Activated CD4-positive, alpha-beta memory T cell treated with anti-CD3 and anti-CD28 coated beads for 36 hours (primary cell): Measurements from ENCODE around the gene UGGT1. TPM values are rescaled to one million over a fixed set of nuclear protein-coding genes. Genes with fewer than 3 reads are reported as not detected.

Experiments used
- CTCF ChIA-PET: fragments of 350-600 bp; sonication (Branson Sonifier 250); formaldehyde crosslinking; loops from one replicate; lab custom pipeline; 2021; ENCODE audit warnings: antibody characterized with exemption, inconsistent platforms; lab: Charles Lee
- POLR2A ChIA-PET: fragments of 350-600 bp; sonication (Branson Sonifier 250); formaldehyde crosslinking; loops from one replicate; lab custom pipeline; 2021; ENCODE audit warnings: antibody characterized with exemption; lab: Charles Lee
- DNase-seq: peaks from one replicate; pipeline ENCODE4 v3.0.0-alpha.2; 2020
- H3K27ac Mint-ChIP-seq: one replicate; pipeline ENCODE4 v1.8.0; 2021; ENCODE audit warnings: mixed read lengths
- H3K27me3 Mint-ChIP-seq: one replicate; pipeline ENCODE4 v1.8.0; 2021; ENCODE audit warnings: mixed read lengths
- H3K36me3 Mint-ChIP-seq: one replicate; pipeline ENCODE4 v1.8.0; 2021; ENCODE audit warnings: mixed read lengths
- H3K4me1 Mint-ChIP-seq: one replicate; pipeline ENCODE4 v1.8.0; 2021; ENCODE audit warnings: low read depth, mixed read lengths
- H3K4me3 Mint-ChIP-seq: one replicate; pipeline ENCODE4 v1.8.0; 2021; ENCODE audit warnings: mild to moderate bottlenecking, mixed read lengths
- H3K9me3 Mint-ChIP-seq: one replicate; pipeline ENCODE4 v1.8.0; 2021; ENCODE audit warnings: mixed read lengths
- intact Hi-C: fragments of 100-400 bp; cut with micrococcal nuclease; formaldehyde crosslinking; loops from one replicate; pipeline ENCODE4 v1.15.1; 2023
- total RNA-seq, 2 experiments: library from RNA; stranded (reverse); gene quantifications; one replicate each; pipeline ENCODE4 v1.2.3, GENCODE V29; 2021

The UGGT1 gene
- total RNA-seq, 2 experiments from 2014 or later: 50.8 to 53.2 TPM

DNA sequence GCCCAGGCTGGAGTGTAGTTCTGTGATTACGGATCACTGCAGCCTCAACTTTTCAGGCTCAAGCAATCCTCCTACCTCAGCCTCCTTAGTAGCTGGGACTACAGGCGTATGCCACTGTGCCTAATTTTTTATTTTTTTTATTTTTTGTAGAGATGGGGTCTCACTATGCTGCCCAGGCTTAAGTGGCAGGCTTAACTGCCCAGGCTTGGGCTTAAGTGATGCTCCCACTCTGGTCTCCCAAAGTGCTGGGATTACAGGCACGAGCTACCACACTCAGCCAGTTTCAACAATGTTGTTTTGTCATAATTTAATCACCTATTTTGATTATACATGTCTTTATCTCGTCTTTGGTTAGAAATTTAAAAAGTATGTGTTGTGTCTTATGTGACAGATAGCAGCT lies 18.2 kb downstream of the UGGT1 start:
- POLR2A ChIA-PET: interaction anchor here (1.5 kb wide), 1 partner anchor 18 kb away, joined by 6 read pairs; the partner anchor contains the start of gene UGGT1
- H3K27ac Mint-ChIP-seq: no peak overlapping the region
- peaks cover 1% of the 10 kb centered on the region for H3K4me1 Mint-ChIP-seq
- intact Hi-C loops: no loop called here
- DNase-seq: no peak
- H3K9me3 Mint-ChIP-seq: no peaks in the 10 kb centered on the region
- peaks cover 14% of the 10 kb centered on the region for H3K36me3 Mint-ChIP-seq
- no peak overlapping the region for H3K4me3 Mint-ChIP-seq
- CTCF ChIA-PET: no interaction called here
- H3K27me3 Mint-ChIP-seq: no peaks in the 10 kb centered on the region

DNA sequence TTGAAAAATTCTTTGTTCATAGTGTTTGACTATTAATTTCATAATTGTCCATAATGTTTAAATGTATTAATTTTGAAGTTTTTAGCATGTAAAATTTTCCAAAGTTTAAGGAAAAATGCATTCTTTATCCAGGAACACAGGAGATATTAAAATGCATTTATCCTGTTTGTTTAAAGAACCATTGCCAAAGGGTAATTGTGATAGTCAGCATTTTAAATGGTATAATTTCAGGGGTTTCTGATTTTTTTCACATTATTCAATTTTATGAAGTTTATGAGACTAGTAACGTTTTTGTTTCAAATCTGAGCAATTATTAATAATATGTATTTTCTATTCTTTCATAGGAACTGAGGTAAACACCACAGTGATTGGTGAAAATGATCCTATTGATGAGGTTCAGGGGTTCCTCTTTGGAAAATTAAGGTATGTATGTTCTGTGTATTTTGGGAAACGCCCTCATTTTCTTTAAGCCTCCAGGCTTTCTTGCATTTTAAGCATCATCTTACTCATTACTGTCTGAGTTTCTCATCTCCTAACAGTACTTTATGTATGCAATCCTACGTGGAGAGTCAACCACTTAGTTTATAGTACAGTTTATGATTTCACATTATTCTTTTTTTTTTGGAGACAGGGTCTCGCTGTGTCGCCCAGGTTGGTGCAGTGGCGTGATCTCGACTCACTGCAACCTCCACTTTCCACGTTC lies 25.1 kb downstream of the UGGT1 start:
- CTCF ChIA-PET: no interaction called here
- peaks cover 24% of the 10 kb centered on the region for H3K36me3 Mint-ChIP-seq
- no peaks in the 10 kb centered on the region for H3K4me1 Mint-ChIP-seq

DNA sequence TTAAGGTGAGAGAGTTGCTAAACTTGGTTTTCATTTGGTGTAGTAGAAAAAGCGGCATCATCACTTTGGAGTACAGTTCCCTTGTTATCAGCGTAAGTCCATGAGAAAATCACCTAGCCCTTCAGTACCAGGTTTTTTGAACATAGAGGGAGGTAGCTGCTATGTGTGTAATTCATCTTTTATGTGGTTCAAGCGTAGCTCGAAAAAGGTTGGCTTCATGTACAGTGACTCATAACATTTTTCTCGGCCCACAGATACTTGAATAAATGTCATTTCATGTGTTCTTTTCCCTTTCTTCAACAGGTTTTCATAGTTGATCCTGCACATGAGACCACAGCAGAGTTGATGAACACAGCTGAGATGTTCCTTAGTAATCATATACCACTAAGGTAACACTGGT lies 43.6 kb downstream of the UGGT1 start:
- POLR2A ChIA-PET: no interaction called here
- peaks cover 55% of the 10 kb centered on the region for H3K36me3 Mint-ChIP-seq
- intact Hi-C loops: no loop called here
- H3K27me3 Mint-ChIP-seq: no peaks in the 10 kb centered on the region
- DNase-seq: no peak
- H3K9me3 Mint-ChIP-seq: no peaks in the 10 kb centered on the region
- peaks cover 6% of the 10 kb centered on the region for H3K4me1 Mint-ChIP-seq
- no peak overlapping the region for H3K4me3 Mint-ChIP-seq
- CTCF ChIA-PET: no interaction called here
- H3K27ac Mint-ChIP-seq: no peak overlapping the region

More for the DNA sequence above, 25.1 kb downstream of the UGGT1 start:
- Mint-ChIP-seq H3K27me3 (no peaks in the 10 kb centered on the region), H3K27ac (no peak overlapping the region), H3K4me3 (no peak overlapping the region), H3K9me3 (no peaks in the 10 kb centered on the region)
- intact Hi-C loops: no loop called here
- POLR2A ChIA-PET: no interaction called here
- no peak for DNase-seq

DNA sequence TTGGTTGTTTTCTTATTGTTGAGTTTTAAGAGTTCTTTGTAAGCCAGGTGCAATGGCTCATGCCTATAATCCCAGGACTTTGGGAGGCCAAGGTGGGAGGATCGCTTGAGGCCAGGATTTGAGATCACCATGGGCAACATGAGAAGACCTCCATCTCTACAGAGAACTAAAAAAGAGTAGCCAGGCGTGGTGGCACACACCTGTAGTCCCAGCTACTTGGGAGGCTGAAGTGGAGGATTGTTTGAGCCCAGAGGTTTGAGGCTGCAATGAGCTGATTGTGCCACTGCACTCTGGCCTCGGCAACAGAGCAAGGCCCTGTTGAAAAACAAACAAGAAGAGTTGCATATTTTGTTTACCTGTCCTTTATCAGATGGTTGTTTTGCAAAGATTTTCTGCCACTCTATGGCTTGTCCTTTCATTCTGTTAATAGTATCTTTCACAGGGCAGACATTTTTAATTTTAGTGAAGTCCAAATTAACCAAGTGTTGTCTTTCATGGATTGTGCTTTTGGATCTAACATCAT lies 46.2 kb downstream of the UGGT1 start:
- DNase-seq: no peak
- no peak overlapping the region for H3K4me3 Mint-ChIP-seq
- CTCF ChIA-PET: no interaction called here
- peaks cover 6% of the 10 kb centered on the region for H3K4me1 Mint-ChIP-seq
- H3K9me3 Mint-ChIP-seq: no peaks in the 10 kb centered on the region
- intact Hi-C loops: no loop called here
- POLR2A ChIA-PET: no interaction called here
- H3K36me3 Mint-ChIP-seq: peaks cover 56% of the 10 kb centered on the region
- H3K27me3 Mint-ChIP-seq: no peaks in the 10 kb centered on the region
- no peak overlapping the region for H3K27ac Mint-ChIP-seq

DNA sequence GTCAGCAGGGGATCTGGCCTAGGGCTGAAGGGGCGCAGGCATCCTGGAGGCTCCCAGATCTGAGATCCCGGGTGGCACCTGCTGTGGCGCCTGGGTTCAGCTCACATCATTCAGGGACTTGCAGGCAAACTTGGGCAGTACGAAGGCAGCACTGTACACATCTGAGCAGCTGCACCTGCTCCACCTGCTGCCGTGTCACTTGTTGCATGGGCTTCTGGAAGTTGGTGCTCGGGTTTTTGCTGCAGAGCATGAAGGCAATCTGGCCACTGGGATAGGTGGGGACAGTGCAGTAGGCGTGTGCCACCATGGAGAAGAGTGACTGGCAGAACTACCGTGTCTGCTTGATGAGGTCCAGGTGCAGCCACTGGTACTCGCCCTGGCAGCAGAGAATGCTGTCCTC lies 48.6 kb downstream of the UGGT1 start:
- Mint-ChIP-seq H3K36me3 (peaks cover 46% of the 10 kb centered on the region), H3K9me3 (no peaks in the 10 kb centered on the region), H3K4me3 (no peak overlapping the region), H3K4me1 (peaks cover 1% of the 10 kb centered on the region), H3K27ac (no peak overlapping the region), H3K27me3 (no peaks in the 10 kb centered on the region)
- POLR2A ChIA-PET: interaction anchor here (0.7 kb wide), 1 partner anchor 173 kb away, joined by 3 read pairs; no protein-coding TSS in a partner anchor
- no peak for DNase-seq
- intact Hi-C loops: no loop called here
- CTCF ChIA-PET: no interaction called here

DNA sequence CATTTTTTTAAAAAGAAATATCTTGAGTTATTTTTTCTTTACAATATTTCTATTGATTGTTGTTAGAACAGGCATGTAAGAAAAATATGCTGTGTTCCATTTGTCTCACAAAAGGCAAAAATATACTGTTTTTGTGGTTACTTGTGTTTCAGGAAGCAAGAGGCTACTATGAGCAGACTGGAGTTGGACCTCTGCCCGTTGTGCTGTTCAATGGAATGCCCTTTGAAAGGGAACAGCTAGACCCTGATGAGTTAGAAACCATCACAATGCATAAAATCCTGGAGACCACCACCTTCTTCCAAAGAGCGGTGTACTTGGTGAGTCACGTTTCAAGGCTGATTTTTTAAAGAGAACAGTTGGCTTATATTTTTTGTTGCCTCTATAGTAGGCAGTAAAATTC lies 54.7 kb downstream of the UGGT1 start:
- no peaks in the 10 kb centered on the region for H3K9me3 Mint-ChIP-seq
- H3K4me1 Mint-ChIP-seq: no peaks in the 10 kb centered on the region
- peaks cover 28% of the 10 kb centered on the region for H3K36me3 Mint-ChIP-seq
- intact Hi-C loops: no loop called here
- H3K27me3 Mint-ChIP-seq: no peaks in the 10 kb centered on the region
- ChIA-PET POLR2A (no interaction called here), CTCF (no interaction called here)
- no peak for DNase-seq
- H3K27ac Mint-ChIP-seq: no peak overlapping the region
- H3K4me3 Mint-ChIP-seq: no peak overlapping the region

DNA sequence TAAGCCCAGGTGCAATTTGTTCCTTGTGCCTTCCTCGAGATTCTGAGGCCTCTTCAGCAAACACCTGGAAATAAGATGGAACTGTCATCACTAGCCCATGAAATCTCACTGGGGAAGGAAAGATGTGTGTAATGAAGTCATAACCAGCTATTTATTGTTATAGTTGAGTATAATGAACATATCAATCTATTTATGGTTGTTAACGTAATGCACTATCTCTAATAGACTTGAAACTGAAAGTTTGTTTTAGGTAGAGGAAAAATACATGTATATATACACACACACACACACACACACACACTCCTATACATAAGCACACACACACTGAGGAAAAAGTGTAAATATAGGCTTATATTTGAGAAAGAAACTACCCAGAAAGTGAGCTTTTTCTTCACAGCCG lies 62.8 kb downstream of the UGGT1 start:
- Mint-ChIP-seq H3K27ac (no peak overlapping the region), H3K27me3 (no peaks in the 10 kb centered on the region), H3K4me1 (no peaks in the 10 kb centered on the region), H3K36me3 (peaks cover 41% of the 10 kb centered on the region), H3K9me3 (no peaks in the 10 kb centered on the region), H3K4me3 (no peak overlapping the region)
- ChIA-PET CTCF (no interaction called here), POLR2A (no interaction called here)
- DNase-seq: no peak
- intact Hi-C loops: no loop called here

DNA sequence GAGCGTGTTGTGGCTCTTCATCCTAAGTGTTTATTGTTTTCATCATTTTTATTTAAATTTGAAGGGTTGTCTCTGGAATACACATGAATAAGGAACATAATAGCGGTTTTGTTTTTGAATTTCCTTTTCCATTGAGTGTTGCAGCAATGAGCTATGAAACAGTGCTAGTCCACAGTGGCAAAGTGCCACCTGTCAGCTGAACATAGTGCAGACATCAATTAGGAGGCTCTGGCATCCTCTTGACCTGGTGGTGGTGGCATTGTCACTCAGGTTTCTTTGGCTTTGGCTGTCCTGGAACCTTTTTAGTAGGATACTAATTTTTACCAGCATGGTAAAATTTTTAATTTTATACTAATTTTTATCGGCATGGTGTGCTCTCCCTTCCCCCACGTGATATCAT lies 63.2 kb downstream of the UGGT1 start:
- H3K4me3 Mint-ChIP-seq: no peak overlapping the region
- no peak overlapping the region for H3K27ac Mint-ChIP-seq
- CTCF ChIA-PET: no interaction called here
- H3K9me3 Mint-ChIP-seq: no peaks in the 10 kb centered on the region
- H3K27me3 Mint-ChIP-seq: no peaks in the 10 kb centered on the region
- no peak for DNase-seq
- peaks cover 42% of the 10 kb centered on the region for H3K36me3 Mint-ChIP-seq
- POLR2A ChIA-PET: no interaction called here
- no peaks in the 10 kb centered on the region for H3K4me1 Mint-ChIP-seq
- intact Hi-C loops: no loop called here

DNA sequence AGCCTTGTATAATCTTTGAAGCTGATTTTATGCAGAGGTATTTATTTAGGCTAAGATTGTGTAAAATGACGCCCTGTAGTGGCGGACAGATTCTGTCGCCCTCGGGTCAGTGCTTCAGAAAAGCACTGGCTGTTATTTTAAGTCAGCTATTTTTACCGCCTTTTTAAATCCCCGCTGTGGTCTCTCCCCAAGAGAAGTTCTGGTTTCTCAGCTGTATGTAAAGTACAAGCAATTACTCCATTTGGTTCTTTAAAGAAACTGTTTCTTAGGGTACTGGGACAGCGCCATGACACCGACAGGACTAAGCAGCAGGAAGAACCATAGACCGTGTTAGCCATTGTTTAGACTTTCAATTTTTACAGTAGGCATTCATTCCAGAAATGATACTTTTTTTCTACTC lies 65.0 kb downstream of the UGGT1 start:
- H3K4me3 Mint-ChIP-seq: no peak overlapping the region
- no peak for DNase-seq
- ChIA-PET CTCF (no interaction called here), POLR2A (no interaction called here)
- no peaks in the 10 kb centered on the region for H3K9me3 Mint-ChIP-seq
- intact Hi-C loops: no loop called here
- H3K36me3 Mint-ChIP-seq: peaks cover 49% of the 10 kb centered on the region
- H3K27me3 Mint-ChIP-seq: no peaks in the 10 kb centered on the region
- no peak overlapping the region for H3K27ac Mint-ChIP-seq
- H3K4me1 Mint-ChIP-seq: no peaks in the 10 kb centered on the region

DNA sequence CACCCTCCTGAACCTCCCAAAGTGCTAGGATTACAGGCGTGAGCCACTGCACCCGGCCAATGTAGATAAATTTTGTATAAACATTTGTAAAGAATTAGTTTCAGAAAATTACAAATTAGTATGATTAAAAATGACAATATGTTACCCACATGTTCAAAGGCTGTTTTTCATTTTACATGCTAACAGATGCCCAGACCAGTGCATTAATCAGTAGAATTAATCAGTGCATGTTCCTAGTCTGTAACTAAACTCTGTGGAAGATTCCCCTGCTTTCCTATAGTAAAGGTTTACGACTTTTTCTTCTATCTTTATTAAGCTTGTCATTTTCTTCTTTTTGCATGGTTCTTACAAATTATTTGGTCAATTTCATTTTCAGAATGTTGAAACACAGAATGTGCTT lies 65.8 kb downstream of the UGGT1 start:
- Mint-ChIP-seq H3K36me3 (peaks cover 45% of the 10 kb centered on the region), H3K4me1 (no peaks in the 10 kb centered on the region), H3K4me3 (no peak overlapping the region), H3K27ac (no peak overlapping the region), H3K9me3 (no peaks in the 10 kb centered on the region), H3K27me3 (no peaks in the 10 kb centered on the region)
- POLR2A ChIA-PET: no interaction called here
- CTCF ChIA-PET: no interaction called here
- no peak for DNase-seq
- intact Hi-C loops: no loop called here

DNA sequence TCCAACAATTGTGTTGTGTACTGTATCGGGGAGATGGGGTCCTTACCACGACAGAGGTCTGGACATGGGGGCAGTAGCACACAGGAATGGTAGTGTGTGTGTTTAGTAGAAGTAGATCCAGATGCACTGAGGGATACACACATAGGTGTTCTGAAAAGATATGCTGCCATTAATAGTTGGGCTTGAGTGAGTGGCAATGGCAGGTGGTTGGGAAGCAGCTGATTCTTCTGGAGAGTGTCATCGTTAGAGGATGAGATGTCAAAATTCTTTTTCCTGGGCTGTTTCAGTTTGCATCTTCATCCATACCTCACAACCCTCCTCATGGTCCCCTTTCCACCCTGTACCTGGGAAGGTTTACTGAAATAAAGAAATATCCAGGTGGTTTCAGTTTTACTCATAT lies 66.6 kb downstream of the UGGT1 start:
- Mint-ChIP-seq H3K4me1 (no peaks in the 10 kb centered on the region), H3K36me3 (peaks cover 47% of the 10 kb centered on the region), H3K27ac (no peak overlapping the region), H3K27me3 (no peaks in the 10 kb centered on the region), H3K4me3 (no peak overlapping the region), H3K9me3 (no peaks in the 10 kb centered on the region)
- POLR2A ChIA-PET: no interaction called here
- DNase-seq: no peak
- CTCF ChIA-PET: no interaction called here
- intact Hi-C loops: no loop called here

DNA sequence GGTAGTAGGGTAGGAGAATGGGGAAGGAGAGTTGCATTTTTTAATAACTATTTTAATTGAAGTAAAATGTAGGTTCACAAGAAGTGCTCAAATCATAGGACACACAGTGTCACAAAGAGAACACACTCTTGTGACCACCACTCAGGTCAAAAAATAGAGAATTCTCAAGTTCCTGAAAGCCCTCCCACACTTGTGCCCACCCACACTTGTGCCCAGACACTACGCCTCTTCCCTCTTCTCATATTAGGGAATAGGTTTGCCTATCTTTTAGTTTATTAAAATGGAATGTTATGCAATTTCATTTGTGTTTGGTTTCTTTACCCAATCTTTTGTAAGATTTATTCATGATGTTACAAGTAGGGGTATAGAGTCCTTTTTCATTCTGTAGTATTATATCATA lies 67.2 kb downstream of the UGGT1 start:
- intact Hi-C loops: no loop called here
- no peaks in the 10 kb centered on the region for H3K9me3 Mint-ChIP-seq
- H3K27ac Mint-ChIP-seq: no peak overlapping the region
- ChIA-PET POLR2A (no interaction called here), CTCF (interaction anchor here (1.1 kb wide), 1 partner anchor 26 kb away, joined by 4 read pairs; no protein-coding TSS in a partner anchor)
- DNase-seq: no peak
- no peaks in the 10 kb centered on the region for H3K27me3 Mint-ChIP-seq
- no peak overlapping the region for H3K4me3 Mint-ChIP-seq
- no peaks in the 10 kb centered on the region for H3K4me1 Mint-ChIP-seq
- H3K36me3 Mint-ChIP-seq: peaks cover 48% of the 10 kb centered on the region

DNA sequence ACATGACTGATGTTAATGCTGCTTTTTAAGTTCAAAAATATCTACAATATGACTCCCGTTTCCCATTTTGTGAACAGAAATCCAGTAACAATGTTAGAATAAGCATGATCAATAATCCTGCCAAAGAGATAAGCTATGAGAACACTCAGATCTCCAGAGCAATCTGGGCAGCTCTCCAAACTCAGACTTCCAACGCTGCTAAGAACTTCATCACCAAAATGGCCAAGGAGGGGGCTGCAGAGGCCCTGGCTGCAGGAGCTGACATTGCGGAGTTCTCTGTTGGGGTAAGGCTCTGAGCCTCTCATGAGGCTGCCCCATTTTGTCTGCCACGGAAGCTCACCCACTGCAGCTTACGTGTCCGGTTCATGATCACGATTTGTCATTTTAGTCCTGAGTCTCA lies 68.4 kb downstream of the UGGT1 start:
- H3K36me3 Mint-ChIP-seq: peaks cover 46% of the 10 kb centered on the region

More for the DNA sequence above, 68.4 kb downstream of the UGGT1 start:
- no peaks in the 10 kb centered on the region for H3K9me3 Mint-ChIP-seq
- no peak overlapping the region for H3K4me3 Mint-ChIP-seq
- CTCF ChIA-PET: no interaction called here
- intact Hi-C loops: no loop called here
- no peak overlapping the region for H3K27ac Mint-ChIP-seq
- H3K27me3 Mint-ChIP-seq: no peaks in the 10 kb centered on the region
- POLR2A ChIA-PET: no interaction called here
- H3K4me1 Mint-ChIP-seq: no peaks in the 10 kb centered on the region
- DNase-seq: no peak
